Stimulated activated CD8-positive, alpha-beta memory T cell treated with anti-CD3 and anti-CD28 coated beads, Interleukin-4, amount 100 ng/mL, for 4 hours (primary cell): Measurements from ENCODE around the gene PCBP3.

Experiments used
- DNase-seq, 2 donors: peaks; one replicate each; pipeline ENCODE4 v3.0.0-alpha.2; 2020; ENCODE audit warnings: low read depth in 2 of 2, low spot score in 1 of 2

PCBP3 gene

GRCh38 chr21:45923146-45923545, 279.6 kb downstream of the PCBP3 start:
- DNase-seq, result peak; percentile 25 to 40

GRCh38 chr21:45926281-45926680, 282.8 kb downstream of the PCBP3 start:
- DNase-seq, result no peak

GRCh38 chr21:45927032-45927431, 283.5 kb downstream of the PCBP3 start:
- no peak for DNase-seq

GRCh38 chr21:45927851-45928850, 284.6 kb downstream of the PCBP3 start:
- DNase-seq, result no peak

GRCh38 chr21:45929449-45929848, 285.9 kb downstream of the PCBP3 start:
- no peak for DNase-seq

- no peak for DNase-seq
Observed at GRCh38 chr21:45930231-45930760, 286.8 kb downstream of the PCBP3 start.

- no peak for DNase-seq
Observed at GRCh38 chr21:45930792-45931191, 287.3 kb downstream of the PCBP3 start.

GRCh38 chr21:45931397-45931969, 288.0 kb downstream of the PCBP3 start:
- no peak for DNase-seq

- DNase-seq, result no peak
Observed at GRCh38 chr21:45932922-45933502, 289.5 kb downstream of the PCBP3 start.

- no peak for DNase-seq
Observed at GRCh38 chr21:45934085-45934484, 290.6 kb downstream of the PCBP3 start.

GRCh38 chr21:45934554-45934953, 291.0 kb downstream of the PCBP3 start:
- DNase-seq, result no peak

- DNase-seq, result no peak
Observed at GRCh38 chr21:45935628-45936027, 292.1 kb downstream of the PCBP3 start.

GRCh38 chr21:45937721-45938452, 294.4 kb downstream of the PCBP3 start:
- no peak for DNase-seq

GRCh38 chr21:45938453-45938755, 294.9 kb downstream of the PCBP3 start:
- no peak for DNase-seq

GRCh38 chr21:45938811-45939520, 295.4 kb downstream of the PCBP3 start:
- DNase-seq, result no peak

GRCh38 chr21:45939521-45940045, 296.1 kb downstream of the PCBP3 start:
- no peak for DNase-seq

GRCh38 chr21:45940091-45940490, 296.6 kb downstream of the PCBP3 start:
- no peak for DNase-seq

- no peak for DNase-seq
Observed at GRCh38 chr21:45940621-45941337, 297.3 kb downstream of the PCBP3 start.

GRCh38 chr21:45941338-45941710, 297.8 kb downstream of the PCBP3 start:
- DNase-seq, result no peak
